Measurements from ENCODE around the gene CETN3.

DNA sequence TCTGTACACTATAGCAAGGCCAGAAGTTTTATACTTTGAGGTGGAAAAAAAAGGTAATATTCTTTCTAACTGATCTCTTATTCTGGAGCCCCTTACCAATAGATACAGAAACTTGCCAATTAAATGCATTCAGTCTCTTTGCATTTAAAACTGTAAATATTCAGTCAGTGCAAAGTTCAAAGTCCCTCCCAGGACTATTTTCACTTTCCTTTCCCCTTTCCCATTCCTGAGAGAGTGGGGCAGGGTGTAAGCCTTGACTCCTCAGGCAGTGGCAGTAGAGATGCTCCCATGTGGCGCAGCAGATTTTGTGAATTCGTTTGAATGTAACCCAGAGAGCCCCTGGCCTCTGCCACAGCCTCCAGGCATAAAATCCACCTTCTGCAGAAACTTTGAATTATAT lies 29.9 kb downstream of the CETN3 start:
- TF ChIP-seq, protein P1, sequence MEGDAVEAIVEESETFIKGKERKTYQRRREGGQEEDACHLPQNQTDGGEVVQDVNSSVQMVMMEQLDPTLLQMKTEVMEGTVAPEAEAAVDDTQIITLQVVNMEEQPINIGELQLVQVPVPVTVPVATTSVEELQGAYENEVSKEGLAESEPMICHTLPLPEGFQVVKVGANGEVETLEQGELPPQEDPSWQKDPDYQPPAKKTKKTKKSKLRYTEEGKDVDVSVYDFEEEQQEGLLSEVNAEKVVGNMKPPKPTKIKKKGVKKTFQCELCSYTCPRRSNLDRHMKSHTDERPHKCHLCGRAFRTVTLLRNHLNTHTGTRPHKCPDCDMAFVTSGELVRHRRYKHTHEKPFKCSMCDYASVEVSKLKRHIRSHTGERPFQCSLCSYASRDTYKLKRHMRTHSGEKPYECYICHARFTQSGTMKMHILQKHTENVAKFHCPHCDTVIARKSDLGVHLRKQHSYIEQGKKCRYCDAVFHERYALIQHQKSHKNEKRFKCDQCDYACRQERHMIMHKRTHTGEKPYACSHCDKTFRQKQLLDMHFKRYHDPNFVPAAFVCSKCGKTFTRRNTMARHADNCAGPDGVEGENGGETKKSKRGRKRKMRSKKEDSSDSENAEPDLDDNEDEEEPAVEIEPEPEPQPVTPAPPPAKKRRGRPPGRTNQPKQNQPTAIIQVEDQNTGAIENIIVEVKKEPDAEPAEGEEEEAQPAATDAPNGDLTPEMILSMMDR (IDR thresholded peaks at IDR 0.05) = no peak
- no peak for TF ChIP-seq POLR2A (IDR thresholded peaks at IDR 0.05)
- TF ChIP-seq EP300 (IDR thresholded peaks at IDR 0.05) = no peak
